ENCODE results near the gene LY6G6F. TPM values are rescaled to one million over a fixed set of nuclear protein-coding genes. Genes with fewer than 3 reads are reported as not detected.

Gene LY6G6F
- total and polyA plus RNA-seq, 2 of the 13 experiments (the other 11 are each of a cell fraction or from before 2014, with no cell fraction given) = not detected

DNA sequence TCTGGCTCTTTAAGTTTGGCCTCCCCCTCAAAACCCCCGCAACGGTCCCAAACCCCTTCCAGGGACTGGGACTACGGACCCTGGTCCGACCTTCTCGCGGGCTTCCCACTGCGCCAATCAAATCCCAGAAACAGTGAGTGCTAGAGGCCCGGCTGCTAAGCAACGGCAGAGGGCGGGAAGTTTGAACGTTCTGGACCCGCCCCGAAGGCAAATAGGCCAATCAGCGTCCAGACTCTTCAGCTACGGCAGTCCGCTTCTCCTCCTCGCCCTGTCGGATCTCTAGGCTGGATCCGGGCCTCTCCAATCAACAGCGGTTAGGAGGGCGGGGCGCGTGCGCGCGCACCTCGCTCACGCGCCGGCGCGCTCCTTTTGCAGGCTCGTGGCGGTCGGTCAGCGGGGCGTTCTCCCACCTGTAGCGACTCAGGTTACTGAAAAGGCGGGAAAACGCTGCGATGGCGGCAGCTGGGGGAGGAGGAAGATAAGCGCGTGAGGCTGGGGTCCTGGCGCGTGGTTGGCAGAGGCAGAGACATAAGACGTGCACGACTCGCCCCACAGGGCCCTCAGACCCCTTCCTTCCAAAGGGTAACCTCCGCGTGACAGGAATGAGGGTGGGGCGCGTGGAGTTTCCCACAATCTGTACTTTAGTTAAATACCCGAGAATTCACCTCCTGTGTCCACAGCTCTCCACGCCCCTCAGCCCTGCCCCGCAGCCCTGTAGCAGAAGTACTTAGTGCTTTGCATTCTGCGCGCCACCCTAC is 33.2 kb downstream of the LY6G6F start, which contains the start of gene MSH5 (continued):
- TF ChIP-seq HNF4A (CRISPR knock-in tag; IDR thresholded peaks at IDR 0.05) = peak; percentile 94
- TF ChIP-seq ZNF17 (CRISPR knock-in tag; IDR thresholded peaks at IDR 0.05) = no peak
- TF ChIP-seq RAD21 (CRISPR knock-in tag; IDR thresholded peaks at IDR 0.05) = peak; percentile 51
- no peak for TF ChIP-seq TBX3 (IDR thresholded peaks at IDR 0.05; ENCODE audit: borderline replicate concordance)
- peak; percentile 70; the same call in 1 of the 2 replicates for TF ChIP-seq KAT7 (CRISPR knock-in tag; IDR thresholded peaks at IDR 0.05; ENCODE audit: borderline replicate concordance)
- TF ChIP-seq, protein P1, sequence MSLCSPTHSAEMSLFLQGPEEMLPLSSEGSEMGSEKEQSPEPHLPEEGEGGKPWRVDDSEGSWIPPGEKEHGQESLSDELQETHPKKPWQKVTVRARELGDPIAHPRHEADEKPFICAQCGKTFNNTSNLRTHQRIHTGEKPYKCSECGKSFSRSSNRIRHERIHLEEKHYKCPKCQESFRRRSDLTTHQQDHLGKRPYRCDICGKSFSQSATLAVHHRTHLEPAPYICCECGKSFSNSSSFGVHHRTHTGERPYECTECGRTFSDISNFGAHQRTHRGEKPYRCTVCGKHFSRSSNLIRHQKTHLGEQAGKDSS (CRISPR knock-in tag; IDR thresholded peaks at IDR 0.05; ENCODE audit: borderline replicate concordance, low read depth) = peak; percentile 96
- TF ChIP-seq, protein P2, sequence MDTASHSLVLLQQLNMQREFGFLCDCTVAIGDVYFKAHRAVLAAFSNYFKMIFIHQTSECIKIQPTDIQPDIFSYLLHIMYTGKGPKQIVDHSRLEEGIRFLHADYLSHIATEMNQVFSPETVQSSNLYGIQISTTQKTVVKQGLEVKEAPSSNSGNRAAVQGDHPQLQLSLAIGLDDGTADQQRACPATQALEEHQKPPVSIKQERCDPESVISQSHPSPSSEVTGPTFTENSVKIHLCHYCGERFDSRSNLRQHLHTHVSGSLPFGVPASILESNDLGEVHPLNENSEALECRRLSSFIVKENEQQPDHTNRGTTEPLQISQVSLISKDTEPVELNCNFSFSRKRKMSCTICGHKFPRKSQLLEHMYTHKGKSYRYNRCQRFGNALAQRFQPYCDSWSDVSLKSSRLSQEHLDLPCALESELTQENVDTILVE (CRISPR knock-in tag; IDR thresholded peaks at IDR 0.05) = peak; percentile 77
- TF ChIP-seq, protein P3, sequence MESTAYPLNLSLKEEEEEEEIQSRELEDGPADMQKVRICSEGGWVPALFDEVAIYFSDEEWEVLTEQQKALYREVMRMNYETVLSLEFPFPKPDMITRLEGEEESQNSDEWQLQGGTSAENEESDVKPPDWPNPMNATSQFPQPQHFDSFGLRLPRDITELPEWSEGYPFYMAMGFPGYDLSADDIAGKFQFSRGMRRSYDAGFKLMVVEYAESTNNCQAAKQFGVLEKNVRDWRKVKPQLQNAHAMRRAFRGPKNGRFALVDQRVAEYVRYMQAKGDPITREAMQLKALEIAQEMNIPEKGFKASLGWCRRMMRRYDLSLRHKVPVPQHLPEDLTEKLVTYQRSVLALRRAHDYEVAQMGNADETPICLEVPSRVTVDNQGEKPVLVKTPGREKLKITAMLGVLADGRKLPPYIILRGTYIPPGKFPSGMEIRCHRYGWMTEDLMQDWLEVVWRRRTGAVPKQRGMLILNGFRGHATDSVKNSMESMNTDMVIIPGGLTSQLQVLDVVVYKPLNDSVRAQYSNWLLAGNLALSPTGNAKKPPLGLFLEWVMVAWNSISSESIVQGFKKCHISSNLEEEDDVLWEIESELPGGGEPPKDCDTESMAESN (CRISPR knock-in tag; conservative IDR thresholded peaks at IDR 0.05) = peak; percentile 93; the same call in 1 of the 2 replicates
- TF ChIP-seq EZH2 (conservative IDR thresholded peaks at IDR 0.05; ENCODE audit: low read depth, low read length) = no peak
- peak; percentile 54 for TF ChIP-seq GATAD2A (CRISPR knock-in tag; IDR thresholded peaks at IDR 0.05)
- no peak for TF ChIP-seq NFRKB (IDR thresholded peaks at IDR 0.05)
- TF ChIP-seq, protein P4, sequence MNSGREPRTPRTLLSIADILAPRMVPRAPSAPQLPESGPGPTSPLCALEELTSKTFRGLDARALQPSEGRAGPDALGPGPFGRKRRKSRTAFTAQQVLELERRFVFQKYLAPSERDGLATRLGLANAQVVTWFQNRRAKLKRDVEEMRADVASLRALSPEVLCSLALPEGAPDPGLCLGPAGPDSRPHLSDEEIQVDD (CRISPR knock-in tag; IDR thresholded peaks at IDR 0.05; ENCODE audit: borderline replicate concordance) = peak; percentile 98; the same call in 1 of the 2 replicates
- peak; percentile 24; the same call in 1 of the 2 replicates for TF ChIP-seq THYN1 (CRISPR knock-in tag; IDR thresholded peaks at IDR 0.05; ENCODE audit: borderline replicate concordance, low read depth)
- TF ChIP-seq ATF7-NPFF (CRISPR knock-in tag; IDR thresholded peaks at IDR 0.05; ENCODE audit: low read depth) = peak; percentile 100
- TF ChIP-seq, protein P5, sequence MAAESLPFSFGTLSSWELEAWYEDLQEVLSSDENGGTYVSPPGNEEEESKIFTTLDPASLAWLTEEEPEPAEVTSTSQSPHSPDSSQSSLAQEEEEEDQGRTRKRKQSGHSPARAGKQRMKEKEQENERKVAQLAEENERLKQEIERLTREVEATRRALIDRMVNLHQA (CRISPR knock-in tag; IDR thresholded peaks at IDR 0.05) = 0 out of 2 replicates have a peak, but pooled peaks have one; percentile 36
- TF ChIP-seq, protein P6, sequence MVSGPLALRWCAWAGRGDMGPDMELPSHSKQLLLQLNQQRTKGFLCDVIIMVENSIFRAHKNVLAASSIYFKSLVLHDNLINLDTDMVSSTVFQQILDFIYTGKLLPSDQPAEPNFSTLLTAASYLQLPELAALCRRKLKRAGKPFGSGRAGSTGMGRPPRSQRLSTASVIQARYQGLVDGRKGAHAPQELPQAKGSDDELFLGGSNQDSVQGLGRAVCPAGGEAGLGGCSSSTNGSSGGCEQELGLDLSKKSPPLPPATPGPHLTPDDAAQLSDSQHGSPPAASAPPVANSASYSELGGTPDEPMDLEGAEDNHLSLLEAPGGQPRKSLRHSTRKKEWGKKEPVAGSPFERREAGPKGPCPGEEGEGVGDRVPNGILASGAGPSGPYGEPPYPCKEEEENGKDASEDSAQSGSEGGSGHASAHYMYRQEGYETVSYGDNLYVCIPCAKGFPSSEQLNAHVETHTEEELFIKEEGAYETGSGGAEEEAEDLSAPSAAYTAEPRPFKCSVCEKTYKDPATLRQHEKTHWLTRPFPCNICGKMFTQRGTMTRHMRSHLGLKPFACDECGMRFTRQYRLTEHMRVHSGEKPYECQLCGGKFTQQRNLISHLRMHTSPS (CRISPR knock-in tag; IDR thresholded peaks at IDR 0.05; ENCODE audit: low read depth) = peak; percentile 58
- TF ChIP-seq, protein P7, sequence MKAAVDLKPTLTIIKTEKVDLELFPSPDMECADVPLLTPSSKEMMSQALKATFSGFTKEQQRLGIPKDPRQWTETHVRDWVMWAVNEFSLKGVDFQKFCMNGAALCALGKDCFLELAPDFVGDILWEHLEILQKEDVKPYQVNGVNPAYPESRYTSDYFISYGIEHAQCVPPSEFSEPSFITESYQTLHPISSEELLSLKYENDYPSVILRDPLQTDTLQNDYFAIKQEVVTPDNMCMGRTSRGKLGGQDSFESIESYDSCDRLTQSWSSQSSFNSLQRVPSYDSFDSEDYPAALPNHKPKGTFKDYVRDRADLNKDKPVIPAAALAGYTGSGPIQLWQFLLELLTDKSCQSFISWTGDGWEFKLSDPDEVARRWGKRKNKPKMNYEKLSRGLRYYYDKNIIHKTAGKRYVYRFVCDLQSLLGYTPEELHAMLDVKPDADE (CRISPR knock-in tag; IDR thresholded peaks at IDR 0.05) = peak; percentile 91; the same call in 1 of the 2 replicates
- TF ChIP-seq ZNF564 (CRISPR knock-in tag; IDR thresholded peaks at IDR 0.05) = peak; percentile 96
- TF ChIP-seq ZIK1 (CRISPR knock-in tag; IDR thresholded peaks at IDR 0.05; ENCODE audit: borderline replicate concordance, low read depth) = peak; percentile 99
- TF ChIP-seq GFI1 (CRISPR knock-in tag; IDR thresholded peaks at IDR 0.05; ENCODE audit: borderline replicate concordance) = peak; percentile 88
